Testis (tissue), 3 donors: ENCODE results near the gene PSORS1C1. TPM values are rescaled to one million over a fixed set of nuclear protein-coding genes. Genes with fewer than 3 reads are reported as not detected.
"Not testable (repeated sequence)": the region's sequence is repeated elsewhere in the genome, so short reads cannot be mapped to it uniquely, and the experiment has no call there.

Experiments
- DNase-seq: peaks from one replicate; pipeline ENCODE4 v3.0.0-alpha.2; 2019
- H3K27ac ChIP-seq, 2 donors: fragments of 200-600 bp; sonication (generic); one replicate each; pipeline ENCODE4 v1.5.1; 2019
- H3K27me3 ChIP-seq: fragments of 200-600 bp; sonication (generic); one replicate; pipeline ENCODE4 v1.5.1; 2019
- H3K36me3 ChIP-seq: fragments of 200-600 bp; sonication (generic); one replicate; pipeline ENCODE4 v1.5.1; 2017; ENCODE audit warnings: low read depth; ENCODE audit errors: missing control alignments
- H3K4me1 ChIP-seq: fragments of 200-600 bp; sonication (generic); one replicate; pipeline ENCODE4 v1.5.1; 2019
- H3K4me3 ChIP-seq, 2 donors: fragments of 200-600 bp; sonication (generic); one replicate each; pipeline ENCODE4 v1.5.1; 2017 to 2019
- H3K9me3 ChIP-seq: fragments of 200-600 bp; sonication (generic); one replicate; pipeline ENCODE4 v1.5.1; 2017
- CTCF ChIP-seq, 3 experiments: fragments of 450-650 bp in 2 of 3; fragments of 200-600 bp in 1 of 3; sonication (generic) in 1 of 3; IDR thresholded peaks; one replicate each; pipeline ENCODE4 v1.5.1; 2016 to 2019; ENCODE audit warnings: antibody characterized with exemption in 3 of 3, mild to moderate bottlenecking in 2 of 3, moderate library complexity in 1 of 3
- POLR2A ChIP-seq: fragments of 450-650 bp; IDR thresholded peaks from one replicate; pipeline ENCODE4 v1.6.1; 2017; ENCODE audit warnings: antibody characterized with exemption, mild to moderate bottlenecking, moderate library complexity
- WGBS, 2 donors: methylation state at CpG; one replicate each; pipeline ENCODE4 v1.1.5; 2018; 5-methylcytosine and 5-hydroxymethylcytosine counted together
- intact Hi-C: fragments of 100-400 bp; cut with DNase I; formaldehyde crosslinking; loops from one replicate; pipeline ENCODE4 v1.15.1; 2023; ENCODE audit warnings: low total_unique reads
- polyA plus RNA-seq: library from polyadenylated mRNA; stranded (reverse); fragments of 350-450 nt; fragmentation: Illumina TruSeq; extraction: RNeasy Lipid Tissue Mini Kit (QIAGEN cat#74804); gene quantifications from one replicate; pipeline ENCODE4 v1.2.3, GENCODE V29; 2014; ENCODE audit warnings: low read depth, low replicate concordance; ENCODE audit not compliant: insufficient read depth
- total RNA-seq, 2 donors: library from RNA; depleted of rRNA; stranded (reverse); fragments of >200 nt; gene quantifications; one replicate each; pipeline ENCODE4 v1.2.3, GENCODE V29; 2016

PSORS1C1 gene
- total and polyA plus RNA-seq, 3 donors from 2014 or later = 28.0 to 126 (median 32.7) TPM

GRCh38 chr6:31169123-31169857, 54.7 kb downstream of the PSORS1C1 start:
- 77 to 84% methylated on average over 10 of the region's 10 CpGs for WGBS, 2 donors
- Histone ChIP-seq H3K27ac (no peak overlapping the region), H3K4me3 (no peak overlapping the region), H3K36me3 (no peaks in the 10 kb centered on the region), H3K27me3 (no peaks in the 10 kb centered on the region), H3K4me1 (no peaks in the 10 kb centered on the region), H3K9me3 (no peaks in the 10 kb centered on the region)
- no peak for DNase-seq
- TF ChIP-seq POLR2A (no peak), CTCF (IDR thresholded peaks at IDR 0.05) (no peak)
- intact Hi-C loops = no loop called here

- 60% methylated on average over 15 to 23 of the region's 23 CpGs for WGBS, 2 donors
- intact Hi-C loops, H3K27me3 ChIP-seq, H3K36me3 ChIP-seq, H3K4me1 ChIP-seq, H3K27ac ChIP-seq, DNase-seq, H3K4me3 ChIP-seq, H3K9me3 ChIP-seq: not testable (repeated sequence)
These were observed 55.4 kb downstream of the PSORS1C1 start for GRCh38 chr6:31169858-31170599.

- intact Hi-C loops = no loop called here
- no peak within 1 kb of the TSS for H3K27ac ChIP-seq
- TF ChIP-seq POLR2A (no peak), CTCF (IDR thresholded peaks at IDR 0.05) (no peak)
- H3K9me3 ChIP-seq = no peaks in the 10 kb centered on the region
- WGBS, 2 donors = 62 to 67% methylated on average over 7 to 9 of the region's 9 CpGs
- H3K4me3 ChIP-seq = no peak within 1 kb of the TSS
- H3K4me1 ChIP-seq = no peaks in the 10 kb centered on the region
- no peaks in the 10 kb centered on the region for H3K36me3 ChIP-seq
- no peak for DNase-seq
- no peaks in the 10 kb centered on the region for H3K27me3 ChIP-seq
These were observed 55.9 kb downstream of the PSORS1C1 start, which contains the start of gene POU5F1 for GRCh38 chr6:31170600-31170881. Gene POU5F1, minus strand, starts transcription at chr6:31170682. Its CDS starts 62 bp downstream, at chr6:31170620.

GRCh38 chr6:31170987-31171671, 56.5 kb downstream of the PSORS1C1 start:
- no peaks in the 10 kb centered on the region for H3K4me1 ChIP-seq
- no peak overlapping the region for H3K27ac ChIP-seq
- H3K4me3 ChIP-seq = no peak overlapping the region
- intact Hi-C loops = no loop called here
- H3K27me3 ChIP-seq = no peaks in the 10 kb centered on the region
- TF ChIP-seq POLR2A = no peak
- TF ChIP-seq CTCF (IDR thresholded peaks at IDR 0.05) = no peak
- H3K36me3 ChIP-seq = no peaks in the 10 kb centered on the region
- 86 to 90% methylated on average over 10 of the region's 10 CpGs for WGBS, 2 donors
- no peaks in the 10 kb centered on the region for H3K9me3 ChIP-seq
- no peak for DNase-seq
